K562 treated with DMSO at 1 percent for 12 hours (cell line): Measurements from ENCODE around the gene FBXL20. TPM values are rescaled to one million over a fixed set of nuclear protein-coding genes. Genes with fewer than 3 reads are reported as not detected.

Experiments
- total RNA-seq: library from RNA; unstranded; fragments of 300-600 nt; gene quantifications from 2 replicates; pipeline ENCODE4 v1.2.3, GENCODE V29; 2022; ENCODE audit not compliant: insufficient read depth

The FBXL20 gene, protein sequence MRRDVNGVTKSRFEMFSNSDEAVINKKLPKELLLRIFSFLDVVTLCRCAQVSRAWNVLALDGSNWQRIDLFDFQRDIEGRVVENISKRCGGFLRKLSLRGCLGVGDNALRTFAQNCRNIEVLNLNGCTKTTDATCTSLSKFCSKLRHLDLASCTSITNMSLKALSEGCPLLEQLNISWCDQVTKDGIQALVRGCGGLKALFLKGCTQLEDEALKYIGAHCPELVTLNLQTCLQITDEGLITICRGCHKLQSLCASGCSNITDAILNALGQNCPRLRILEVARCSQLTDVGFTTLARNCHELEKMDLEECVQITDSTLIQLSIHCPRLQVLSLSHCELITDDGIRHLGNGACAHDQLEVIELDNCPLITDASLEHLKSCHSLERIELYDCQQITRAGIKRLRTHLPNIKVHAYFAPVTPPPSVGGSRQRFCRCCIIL
- 2.0 and 5.7 TPM in 2 replicates for total RNA-seq

DNA sequence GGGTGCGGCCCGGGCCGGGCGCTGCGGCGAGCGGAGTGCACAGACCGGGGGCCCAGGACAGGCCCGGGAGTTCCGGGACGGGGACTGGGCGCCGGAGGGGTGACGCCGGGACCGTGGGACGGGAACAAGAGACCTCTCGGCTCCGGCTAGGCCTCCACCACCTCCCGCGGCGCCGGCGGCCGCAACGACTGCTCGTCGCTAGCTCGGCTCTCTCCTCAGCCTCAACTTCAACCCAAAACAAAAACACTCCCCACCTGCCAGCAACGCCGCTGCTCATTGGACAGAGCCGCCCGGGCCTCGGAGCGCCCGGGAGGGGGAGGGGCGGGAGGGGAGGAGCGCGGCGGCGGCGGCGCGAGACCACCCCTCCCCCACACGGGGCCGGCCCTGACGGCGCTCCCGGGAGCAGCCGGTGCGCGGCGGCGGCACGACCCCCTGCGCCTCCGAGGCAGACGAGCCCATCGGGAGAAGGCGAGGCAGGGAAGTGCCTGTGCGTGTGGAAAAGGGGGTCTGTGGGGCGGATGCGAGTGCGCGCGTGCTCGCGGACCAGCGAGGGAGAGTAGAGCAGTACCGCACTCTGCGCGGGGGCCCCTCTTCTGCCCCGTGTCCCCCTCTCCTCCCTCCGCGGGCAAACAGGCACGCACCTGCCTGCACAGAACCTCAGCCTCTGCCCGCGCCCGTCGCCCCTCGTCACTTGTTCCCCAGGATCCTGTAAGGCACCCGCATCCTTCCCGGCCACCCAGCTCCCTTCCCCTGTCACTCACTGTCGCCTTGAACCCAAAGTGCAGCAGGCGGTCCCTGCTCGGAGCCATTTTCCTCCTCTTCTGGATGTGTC is at the start of gene FBXL20:
Gene FBXL20, minus strand, starts transcription at position 215 of the 832 bp plus-strand sequence. CDS start 224 bp downstream, outside the sequence.

DNA sequence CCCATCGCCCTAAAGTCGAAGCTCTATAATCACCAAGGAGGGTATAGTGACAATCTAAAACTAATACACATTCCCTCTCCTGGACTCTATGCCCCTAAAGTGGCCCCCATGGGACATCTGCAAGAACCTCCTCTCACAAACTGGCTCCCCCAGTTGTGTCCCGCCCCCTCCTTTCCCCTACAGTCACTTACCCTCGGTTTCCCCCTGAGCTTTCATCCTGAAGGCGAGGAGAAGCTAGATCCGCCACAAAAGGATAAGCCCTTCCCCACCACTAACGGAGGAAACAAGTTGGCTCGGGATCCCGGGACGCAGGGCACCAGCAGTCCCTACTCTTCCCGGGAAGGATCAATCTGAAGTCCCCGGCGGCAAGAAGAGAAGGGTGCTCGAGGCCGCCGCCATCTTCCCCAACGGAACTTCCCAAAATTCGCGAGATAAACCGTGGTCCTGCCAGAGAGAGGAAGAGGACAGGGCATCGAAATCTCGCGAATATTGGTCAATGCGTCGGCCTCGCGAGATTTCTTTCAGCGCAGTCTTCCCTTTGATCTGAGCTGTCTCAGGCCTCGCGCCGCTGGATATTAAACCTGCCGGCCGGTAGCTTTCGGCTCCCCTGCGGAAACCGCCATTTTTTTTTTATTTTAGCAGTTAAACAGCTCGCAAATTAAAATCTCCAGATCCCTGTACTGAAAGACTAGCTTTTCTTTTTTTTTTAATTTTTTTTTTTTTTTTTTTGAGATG is 49.6 kb upstream of the FBXL20 start, which contains the start of gene MED1:
Gene MED1, minus strand, starts transcription at position 417 of the 735 bp plus-strand sequence. Its CDS starts 201 bp downstream, at position 216.

GRCh38 chr17:39225308-39225958 is 176.0 kb downstream of the FBXL20 start, which contains the start of gene STAC2:
Gene STAC2, minus strand, starts transcription at chr17:39225945. Its CDS starts 443 bp downstream, at chr17:39225502.

Other genes with a start within 250 kb of the FBXL20 start
- gene PLXDC1, start 250.0 kb downstream of the FBXL20 start, total RNA-seq, result not detected in 2 replicates
- not detected in 2 replicates for gene ARL5C, start 235.5 kb downstream of the FBXL20 start, total RNA-seq
- gene CACNB1, start 204.0 kb downstream of the FBXL20 start, total RNA-seq, result 0.98 and 1.6 TPM in 2 replicates
- 4,112 and 5,079 TPM in 2 replicates for gene RPL19, start 201.3 kb downstream of the FBXL20 start, total RNA-seq
- gene STAC2, start 175.7 kb downstream of the FBXL20 start, total RNA-seq, result not detected in 2 replicates
- gene MED1, start 49.6 kb upstream of the FBXL20 start, total RNA-seq, result 4.9 and 25.9 TPM in 2 replicates
- 7.0 and 34.1 TPM in 2 replicates for gene CDK12, start 59.9 kb upstream of the FBXL20 start, total RNA-seq
- gene NEUROD2, start 206.3 kb upstream of the FBXL20 start, total RNA-seq, result not detected in 2 replicates
- not detected in 2 replicates for gene PPP1R1B, start 225.3 kb upstream of the FBXL20 start, total RNA-seq
- gene STARD3, start 235.5 kb upstream of the FBXL20 start, total RNA-seq, result 89.5 and 118 TPM in 2 replicates